ENCODE data around the gene SMC2. TPM values are rescaled to one million over a fixed set of nuclear protein-coding genes. Genes with fewer than 3 reads are reported as not detected.

SMC2 gene
- total and polyA plus RNA-seq, 2 donors (not counting 3 experiments of a cell fraction or from before 2014, with no cell fraction given) = 5.3 to 34.1 TPM

GRCh38 chr9:104088416-104088815 is 5.7 kb upstream of the SMC2 start:
- FAIRE-seq = no peak
- ChIA-PET POLR2A (no interaction called here), CTCF (no interaction called here)
- H3K4me3 ChIP-seq (replicated peaks in 1 of 3; ENCODE audit: insufficient read depth in 1 of 3, low read depth in 1 of 3, low read length in 3 of 3) = no peak overlapping the region
- H2AFZ ChIP-seq (ENCODE audit: low read depth, low read length) = no peak overlapping the region
- H3K4me2 ChIP-seq (ENCODE audit: insufficient read depth, low read length) = no peak overlapping the region
- H3K27ac ChIP-seq (ENCODE audit: insufficient read depth, low read depth, low read length) = no peak overlapping the region
- TF ChIP-seq MYC (IDR thresholded peaks at IDR 0.05; ENCODE audit: low read depth, low read length) = no peak
- TF ChIP-seq CTCF (IDR thresholded peaks at IDR 0.05; ENCODE audit: extremely low read depth in 1 of 2, insufficient read depth in 1 of 2, low read depth in 1 of 2, low read length in 2 of 2) = no peak
- TF ChIP-seq GATA2 (IDR thresholded peaks at IDR 0.05; ENCODE audit: insufficient read depth, insufficient read length, low read depth, low read length) = no peak
- no peak for TF ChIP-seq POLR2A (IDR thresholded peaks at IDR 0.05; ENCODE audit: low read depth, low read length)
- TF ChIP-seq EZH2 (IDR thresholded peaks at IDR 0.05; ENCODE audit: borderline replicate concordance, low read depth, low read length, severe bottlenecking) = no peak
- TF ChIP-seq, protein P1, sequence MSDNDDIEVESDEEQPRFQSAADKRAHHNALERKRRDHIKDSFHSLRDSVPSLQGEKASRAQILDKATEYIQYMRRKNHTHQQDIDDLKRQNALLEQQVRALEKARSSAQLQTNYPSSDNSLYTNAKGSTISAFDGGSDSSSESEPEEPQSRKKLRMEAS (IDR thresholded peaks at IDR 0.05; ENCODE audit: insufficient read depth, insufficient read length) = no peak
- TF ChIP-seq POLR2AphosphoS5 (IDR thresholded peaks at IDR 0.05; ENCODE audit: insufficient read depth, low read depth, low read length) = no peak
- TF ChIP-seq FOS (IDR thresholded peaks at IDR 0.05; ENCODE audit: borderline replicate concordance, insufficient read depth, low read length) = no peak
- TF ChIP-seq JUN (IDR thresholded peaks at IDR 0.05; ENCODE audit: borderline replicate concordance, insufficient read depth, insufficient read length, low read depth) = no peak
- no peaks in the 10 kb centered on the region for H3K79me2 ChIP-seq (ENCODE audit: control insufficient read depth, insufficient read depth, low read length)
- H3K4me1 ChIP-seq (ENCODE audit: control insufficient read depth, extremely low read depth, insufficient read depth, low read length) = peaks cover 16% of the 10 kb centered on the region
- H3K9ac ChIP-seq (replicated peaks; ENCODE audit: extremely low read depth, insufficient read depth, low read length) = no peak overlapping the region
- H3K9me1 ChIP-seq (replicated peaks; ENCODE audit: control insufficient read depth, extremely low read depth, insufficient read depth, low read length) = no peaks in the 10 kb centered on the region
- intact Hi-C loops (cut with micrococcal nuclease) (no loop called here), dilution Hi-C loops (cut with MboI; ENCODE audit: extremely low pct_ligation_motif_present, low sequenced_read_pairs) (no loop called here)
- DNase-seq (ENCODE audit: low read depth, low spot score) = no peak
- peaks cover 0 to 4% of the 10 kb centered on the region in 2 experiments for H3K27me3 ChIP-seq (ENCODE audit: control insufficient read depth in 2 of 2, insufficient read depth in 2 of 2, low read length in 2 of 2)
- no peaks in the 10 kb centered on the region for H3K36me3 ChIP-seq (ENCODE audit: control insufficient read depth in 2 of 2, extremely low read depth in 1 of 2, insufficient read depth in 2 of 2, low read length in 2 of 2)
- no peaks in the 10 kb centered on the region for H4K20me1 ChIP-seq (replicated peaks; ENCODE audit: control insufficient read depth, extremely low read depth, insufficient read depth, low read length)
- no TSS peak for BruUV-seq (replicated peaks)
- no peaks in the 10 kb centered on the region for H3K9me3 ChIP-seq (replicated peaks; ENCODE audit: control insufficient read depth, insufficient read depth, low read length)

Measured in endothelial cell of umbilical vein (primary cell).